ENCODE results near the gene STK24.

- no peak for TF ChIP-seq TAF1 (IDR thresholded peaks at IDR 0.05; ENCODE audit: low read depth)
- TF ChIP-seq FOXM1 (IDR thresholded peaks at IDR 0.05; ENCODE audit: borderline replicate concordance, low read depth): no peak
- TF ChIP-seq CREB1 (IDR thresholded peaks at IDR 0.05; ENCODE audit: low read depth): no peak
- TF ChIP-seq REST (IDR thresholded peaks at IDR 0.05; ENCODE audit: low read depth): no peak
- TF ChIP-seq TEAD4 (IDR thresholded peaks at IDR 0.05): no peak
- no peak for TF ChIP-seq NFIC (IDR thresholded peaks at IDR 0.05)
Observed at GRCh38 chr13:98517576-98518310, 59.2 kb downstream of the STK24 start.
